Activated CD4-positive, alpha-beta T cell treated with anti-CD3 and anti-CD28 coated beads, Interleukin-2, Interleukin-4, amounts not matched to agents 100 ng/mL and 50 ng/mL, durations not matched to agents 16 hours and 8 hours (primary cell): ENCODE measurements around the gene MRPL16.
"Not testable (repeated sequence)": the region's sequence is repeated elsewhere in the genome, so short reads cannot be mapped to it uniquely, and the experiment has no call there.

ENCODE experiments used
- DNase-seq: peaks from one replicate; pipeline ENCODE4 v3.0.0-alpha.2; 2020; ENCODE audit warnings: low spot score

MRPL16 gene

DNA sequence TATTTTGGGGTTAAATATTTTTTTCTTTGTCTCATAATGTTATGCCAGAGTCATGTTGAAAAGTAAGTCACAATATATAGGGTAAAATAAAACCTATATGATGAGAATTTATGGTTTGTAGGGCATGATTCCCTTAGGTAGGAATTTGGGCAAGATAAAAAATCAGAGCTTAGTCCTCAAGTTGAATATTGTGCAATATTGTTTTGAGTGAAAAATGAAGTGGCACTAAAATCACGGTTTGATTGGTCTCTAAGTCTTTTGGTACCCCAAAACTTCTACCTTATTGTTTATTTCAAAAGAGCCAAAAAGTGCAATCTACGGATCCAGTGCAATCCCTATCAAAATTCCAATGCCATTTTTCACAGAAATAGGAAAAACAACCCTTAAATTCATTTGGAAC lies 1.6 kb upstream of the MRPL16 start:
- no peak for DNase-seq

DNA sequence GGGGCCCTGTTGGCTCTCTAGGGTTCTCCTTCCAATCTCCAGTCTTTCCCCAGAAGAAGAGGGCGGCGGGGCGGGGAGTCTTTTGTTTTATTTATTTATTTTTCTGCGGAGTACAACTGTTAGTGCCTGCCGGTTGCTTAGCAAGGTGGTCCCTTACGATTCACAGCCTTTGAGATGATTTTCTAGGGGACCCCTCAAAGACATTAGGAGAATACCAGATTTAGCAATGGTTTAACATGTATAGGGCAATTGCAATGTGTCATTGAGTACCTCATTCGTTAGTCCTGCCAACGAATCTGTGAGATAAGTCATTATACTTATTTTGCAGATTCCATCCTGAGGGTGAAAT lies 307 bp upstream of the MRPL16 start:
- no peak for DNase-seq

DNA sequence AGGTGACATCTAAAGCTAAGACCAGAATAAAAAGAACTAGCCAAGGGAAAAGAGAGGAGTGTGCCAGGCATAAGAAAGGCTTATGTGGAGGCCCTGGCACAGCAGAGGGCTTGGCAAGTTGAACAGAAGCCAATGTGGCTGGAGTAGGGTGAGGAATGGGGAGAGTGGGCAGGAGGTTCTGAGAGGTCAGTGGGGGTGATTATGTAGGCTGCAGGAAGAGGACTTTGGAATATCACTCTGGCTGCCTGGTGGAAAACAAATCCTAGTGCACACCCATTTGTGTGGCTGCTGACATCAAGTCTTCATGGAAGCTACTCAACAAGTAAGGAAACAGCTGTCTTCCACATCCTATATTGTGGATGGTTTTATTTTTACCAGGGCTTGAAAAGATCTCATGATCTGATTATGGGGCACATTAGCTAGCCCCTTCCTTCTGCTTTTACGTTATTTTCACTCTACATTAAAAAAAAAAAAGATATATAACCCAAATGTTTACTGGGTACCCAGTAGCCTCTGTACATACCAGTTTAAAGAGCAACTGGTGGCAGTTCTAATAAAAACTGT lies 3.4 kb downstream of the MRPL16 start:
- no peak for DNase-seq

DNA sequence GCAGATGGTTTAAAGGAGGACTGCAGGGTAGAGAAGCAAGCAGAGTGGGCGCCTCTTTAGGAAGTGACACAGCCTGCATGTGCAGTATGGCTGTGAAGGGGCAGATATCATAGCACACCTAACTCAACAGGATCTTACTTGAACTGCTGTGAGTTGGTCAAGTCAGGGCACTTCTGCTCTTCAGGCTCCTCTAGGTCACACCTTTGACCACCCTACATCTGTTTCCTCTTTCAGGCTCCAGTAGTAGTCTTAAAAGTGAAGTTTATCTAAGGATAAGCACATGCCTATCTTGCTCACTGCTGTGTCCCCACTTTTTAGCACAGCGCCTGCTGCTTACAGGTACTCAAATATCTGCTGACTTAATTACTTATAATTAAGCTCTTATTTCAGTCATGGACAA lies 6.5 kb downstream of the MRPL16 start:
- no peak for DNase-seq

DNA sequence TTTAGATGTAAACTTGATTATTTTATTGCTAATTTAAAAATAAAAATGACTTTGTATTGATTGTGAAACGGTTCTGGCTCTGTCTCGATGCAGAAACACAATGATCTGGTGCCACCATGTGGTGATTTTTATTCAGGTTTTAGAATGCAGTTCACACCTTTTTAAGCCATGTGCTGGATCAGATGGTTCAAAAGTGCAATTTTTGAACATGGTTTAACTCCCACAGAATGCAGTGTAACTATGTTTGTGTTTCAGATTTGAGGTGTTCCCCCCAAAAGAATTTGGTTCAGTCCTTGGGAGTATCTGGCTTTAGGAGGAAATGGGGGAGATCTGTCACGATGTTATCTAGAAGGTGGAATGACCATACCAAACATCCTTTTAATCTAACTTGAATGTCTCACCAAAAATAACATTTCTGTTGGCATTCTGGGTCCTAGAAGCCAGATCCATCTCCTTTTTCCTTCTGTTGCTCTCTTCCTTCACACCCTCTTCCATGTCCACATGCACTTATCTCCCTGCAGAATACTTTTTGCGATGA lies 7.9 kb downstream of the MRPL16 start:
- DNase-seq: peak; percentile 64

DNA sequence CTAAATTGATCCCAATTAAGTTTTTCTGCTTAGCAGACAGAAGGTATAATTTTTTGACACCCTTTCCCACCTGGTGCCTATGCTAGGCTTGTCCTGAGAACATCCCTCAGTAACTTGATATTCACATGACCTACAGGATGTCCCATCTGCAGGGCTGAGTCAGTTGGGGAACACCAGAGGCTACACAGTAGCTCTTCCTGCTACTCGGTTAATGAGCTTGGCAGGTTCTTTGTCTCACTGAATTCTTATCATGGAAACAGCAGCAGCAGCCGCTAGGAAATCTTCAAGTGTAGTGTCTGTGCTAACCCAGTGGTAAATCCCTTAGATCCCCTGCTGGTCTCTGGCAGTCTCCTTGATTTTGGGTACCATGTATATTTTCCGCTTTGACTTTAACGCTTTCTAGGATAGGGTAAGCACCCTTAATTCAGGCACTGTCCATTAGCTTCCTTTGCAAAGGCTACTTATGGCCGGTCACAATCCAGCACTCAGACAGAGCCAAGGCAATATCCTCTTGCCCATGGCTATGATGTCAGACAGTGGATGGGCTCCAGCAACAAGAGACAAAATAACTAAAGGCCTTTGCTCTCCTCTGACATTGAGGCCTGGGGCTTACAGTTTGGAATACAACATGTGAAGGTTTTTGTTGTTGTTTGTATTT lies 8.5 kb downstream of the MRPL16 start:
- DNase-seq: no peak

DNA sequence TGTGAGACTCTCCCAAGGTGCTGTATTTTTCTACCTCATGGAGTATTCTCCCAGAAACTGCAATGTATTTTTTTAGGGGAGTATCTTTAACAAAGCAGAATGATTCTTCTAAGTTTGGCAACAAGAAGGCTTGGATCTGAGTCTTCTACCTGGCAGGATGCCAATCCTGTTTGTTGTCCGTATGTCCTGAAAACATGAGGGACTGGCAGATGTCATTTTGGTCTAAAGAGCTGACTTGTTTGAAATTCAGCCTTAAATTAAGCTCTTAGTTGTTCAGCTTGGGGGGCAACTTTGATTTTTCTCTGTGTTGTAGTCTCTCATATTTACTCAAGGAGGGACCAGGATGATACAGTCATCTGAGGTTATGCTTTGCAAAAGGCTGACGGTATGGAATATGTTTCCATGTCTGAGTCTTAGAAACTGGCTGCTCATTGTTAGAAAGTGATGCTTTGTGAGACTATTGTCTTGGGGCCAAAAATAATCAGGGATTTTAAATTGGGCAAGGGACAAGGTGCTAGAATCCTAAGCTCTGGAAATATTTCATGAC lies 9.3 kb downstream of the MRPL16 start:
- DNase-seq: no peak

DNA sequence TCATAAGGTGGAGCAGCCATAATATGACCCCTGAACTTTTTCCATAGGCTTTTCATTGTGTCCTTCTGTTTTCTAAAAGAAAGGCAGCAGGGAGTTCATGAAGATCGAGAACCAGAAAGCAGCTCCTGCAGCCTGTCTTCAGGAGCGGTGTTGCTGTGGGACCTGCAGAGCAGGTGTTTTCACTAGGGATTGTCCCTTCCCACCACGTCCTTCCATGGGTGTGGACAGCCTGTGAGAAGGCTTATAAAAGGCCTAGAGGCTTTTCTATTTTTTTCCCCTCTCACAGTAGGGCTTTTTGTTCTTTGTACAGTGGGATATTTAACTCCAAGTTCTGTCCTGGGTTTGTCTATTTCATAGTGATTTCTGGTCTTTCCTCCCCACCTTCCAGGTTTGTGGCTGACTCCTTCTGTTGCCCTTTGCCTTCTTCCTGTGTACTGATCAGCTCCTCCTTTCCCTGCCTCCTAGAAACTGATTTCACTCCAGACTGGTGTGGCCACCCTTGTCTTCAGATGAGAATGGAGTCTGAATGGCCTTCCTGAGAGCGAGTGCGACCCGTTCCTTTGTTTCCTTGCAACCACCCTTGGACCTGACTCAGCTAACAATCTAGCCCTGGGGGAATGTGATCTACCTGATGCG lies 10.1 kb downstream of the MRPL16 start:
- DNase-seq: no peak

DNA sequence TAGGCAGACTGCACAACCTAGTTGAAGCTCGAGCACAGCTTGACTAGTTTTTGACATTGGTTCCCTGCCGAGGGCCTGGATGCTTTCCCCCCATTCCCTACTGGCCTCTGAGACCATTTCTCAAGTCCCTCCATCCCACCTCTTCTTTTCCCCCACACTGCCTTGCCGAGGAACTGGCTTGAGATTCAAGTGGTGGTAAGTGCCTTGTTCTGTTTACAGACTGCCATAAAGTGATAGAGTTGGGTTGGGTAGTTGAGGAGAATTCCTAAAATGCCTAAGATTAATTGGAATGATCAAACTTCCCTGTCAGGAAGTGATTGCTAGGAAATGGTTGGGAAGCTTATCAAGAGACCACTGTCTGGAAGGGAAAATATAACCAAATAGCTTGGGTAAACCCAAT lies 16.2 kb downstream of the MRPL16 start:
- DNase-seq: no peak

DNA sequence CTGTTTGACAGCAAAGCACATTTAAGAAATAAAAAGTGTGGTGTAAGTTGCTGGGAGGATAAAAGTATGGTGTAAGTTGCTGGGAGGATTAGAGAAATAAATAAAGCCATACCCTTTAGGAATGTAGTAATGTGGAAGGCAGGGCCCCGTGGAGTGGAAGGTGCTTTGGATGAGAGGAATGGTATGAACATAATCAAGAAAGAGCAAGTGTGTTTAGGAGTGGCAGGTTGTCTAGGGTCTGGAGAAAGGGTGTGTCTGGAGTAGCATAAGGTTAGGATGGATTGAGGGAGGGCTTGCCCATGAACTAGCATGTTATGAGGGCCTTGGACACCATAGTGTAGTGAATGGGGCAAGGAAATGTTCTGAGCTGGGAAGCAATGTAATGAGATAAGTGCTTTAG lies 18.1 kb downstream of the MRPL16 start:
- no peak for DNase-seq

DNA sequence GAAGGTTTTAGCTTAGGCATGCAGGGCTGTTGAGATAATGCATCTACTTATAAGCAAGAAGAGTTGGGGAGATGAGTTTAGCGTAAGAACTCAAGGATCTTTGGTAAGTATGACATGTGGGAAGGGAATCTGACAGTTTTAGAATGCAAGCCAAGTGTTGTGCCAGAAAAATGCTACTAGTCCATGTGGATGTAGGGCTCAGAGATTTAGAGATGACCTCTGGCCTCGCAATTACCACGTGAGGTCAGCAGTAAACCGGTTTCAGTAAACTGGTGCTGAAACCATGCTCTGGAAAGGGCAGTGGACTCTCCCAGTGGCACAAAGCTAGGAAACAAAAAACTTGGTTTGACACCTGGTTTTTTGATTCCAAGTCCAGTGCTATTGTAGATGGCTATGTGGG lies 18.9 kb downstream of the MRPL16 start:
- DNase-seq: no peak

DNA sequence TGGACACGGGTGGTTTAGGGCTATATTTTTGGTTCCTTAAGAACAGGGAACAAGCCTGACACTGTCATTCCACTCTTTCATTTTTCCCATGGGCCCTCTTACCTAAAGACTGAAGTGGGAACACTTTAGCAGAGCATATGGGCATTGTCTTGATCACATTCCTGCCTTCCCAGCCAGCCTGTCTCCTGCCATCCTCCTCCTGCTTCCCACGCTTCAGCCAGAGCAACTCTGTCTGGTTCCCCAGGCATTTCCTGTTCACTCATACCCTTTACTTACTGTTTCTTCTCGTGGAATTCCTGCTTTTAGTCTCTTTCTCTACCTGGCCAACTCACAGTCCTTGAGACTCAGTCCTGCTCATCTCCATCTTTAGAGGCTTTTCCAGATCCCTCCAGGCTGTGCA lies 22.8 kb downstream of the MRPL16 start:
- DNase-seq: no peak

DNA sequence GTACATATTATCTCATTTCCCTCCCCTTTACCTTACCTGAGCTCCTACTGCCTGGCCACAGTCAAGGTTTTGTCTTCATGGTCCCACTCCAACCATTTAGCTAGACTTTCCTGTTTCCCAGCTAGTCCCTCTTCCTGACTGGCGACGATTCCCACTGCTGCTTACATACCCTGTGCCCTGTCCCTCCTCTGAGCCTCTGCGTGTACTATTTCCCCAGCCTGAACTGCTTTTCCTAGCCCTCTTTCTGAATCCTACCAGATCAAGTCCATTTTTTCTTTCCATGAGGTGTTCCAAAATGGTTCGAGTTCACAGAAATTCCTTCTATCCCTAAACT lies 23.4 kb downstream of the MRPL16 start:
- no peak for DNase-seq

DNA sequence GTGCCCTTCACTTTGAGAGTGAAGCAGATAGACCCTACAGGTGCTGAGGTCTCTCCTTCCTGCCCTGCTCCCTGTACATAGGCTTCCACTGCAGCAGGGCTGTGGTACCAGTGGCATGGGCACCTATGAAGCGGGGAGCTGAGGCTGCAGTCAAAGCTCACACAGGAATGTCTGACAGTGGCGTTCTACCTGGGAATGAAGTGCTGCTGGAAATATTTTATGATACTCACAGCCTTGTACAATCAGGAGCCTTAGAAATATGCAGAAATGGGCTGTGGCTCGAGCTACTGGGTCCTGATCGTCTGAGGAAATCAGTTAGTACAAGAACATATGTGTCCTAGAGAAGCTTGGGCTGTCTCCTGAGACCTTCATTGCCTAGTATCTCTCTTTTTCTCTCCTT lies 24.8 kb downstream of the MRPL16 start:
- DNase-seq: no peak

DNA sequence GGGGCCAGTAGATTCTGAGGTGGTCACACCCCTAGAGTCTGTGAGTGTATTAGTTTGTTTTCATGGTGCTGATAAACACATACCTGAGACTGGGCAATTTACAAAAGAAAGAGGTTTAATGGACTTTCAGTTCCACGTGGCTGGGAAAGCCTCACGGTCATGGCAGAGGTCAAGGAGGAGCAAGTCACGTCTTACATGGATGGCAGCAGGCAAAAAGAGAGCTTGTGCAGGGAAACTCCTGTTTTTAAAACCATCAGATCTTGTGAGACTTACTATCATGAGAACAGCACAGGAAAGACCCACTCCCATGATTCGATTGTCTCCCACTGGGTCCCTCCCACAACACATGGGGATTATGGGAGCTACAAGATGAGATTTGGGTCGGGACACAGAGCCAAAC lies 26.1 kb downstream of the MRPL16 start:
- DNase-seq: not testable (repeated sequence)

DNA sequence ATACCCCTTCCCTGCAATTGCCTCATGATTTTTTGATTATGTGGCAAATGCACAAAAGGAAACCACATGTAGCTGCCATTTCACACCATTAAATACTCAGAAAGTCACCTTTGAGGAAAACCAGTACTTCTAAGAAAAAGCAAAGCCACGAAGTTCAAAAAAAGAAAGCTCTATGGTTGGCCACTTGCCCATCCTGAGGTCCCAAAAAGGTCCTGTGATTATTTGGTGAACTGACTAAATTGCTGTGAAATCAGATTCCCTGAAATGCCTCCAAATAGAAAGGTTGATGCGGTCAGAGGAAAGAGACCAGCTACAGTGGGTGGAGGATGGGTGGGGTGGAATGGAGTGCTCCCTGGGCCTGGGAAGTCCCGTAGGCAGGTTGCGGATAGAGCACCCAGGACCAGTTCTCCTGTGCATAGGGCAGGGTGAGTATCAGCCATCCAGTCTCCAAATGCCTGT lies 26.9 kb downstream of the MRPL16 start:
- DNase-seq: peak; percentile 53

DNA sequence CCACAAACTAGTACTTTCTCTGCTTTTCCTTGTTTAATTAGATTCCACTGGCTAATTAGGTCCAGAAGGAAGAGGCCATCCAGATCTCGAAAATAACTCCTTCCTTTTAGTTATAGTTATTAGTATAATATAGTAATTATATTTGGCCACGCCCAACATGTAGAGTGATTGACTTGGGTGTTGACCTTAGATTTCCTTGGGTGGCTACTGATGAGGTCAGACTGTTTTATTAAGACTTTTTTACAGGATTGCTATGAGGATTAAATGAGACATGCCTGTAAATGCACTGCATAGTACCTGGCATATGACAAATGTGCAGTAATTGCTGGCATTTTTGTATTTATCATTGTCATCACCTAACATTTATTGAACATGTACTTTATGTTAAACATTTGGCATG lies 28.5 kb downstream of the MRPL16 start:
- DNase-seq: no peak

DNA sequence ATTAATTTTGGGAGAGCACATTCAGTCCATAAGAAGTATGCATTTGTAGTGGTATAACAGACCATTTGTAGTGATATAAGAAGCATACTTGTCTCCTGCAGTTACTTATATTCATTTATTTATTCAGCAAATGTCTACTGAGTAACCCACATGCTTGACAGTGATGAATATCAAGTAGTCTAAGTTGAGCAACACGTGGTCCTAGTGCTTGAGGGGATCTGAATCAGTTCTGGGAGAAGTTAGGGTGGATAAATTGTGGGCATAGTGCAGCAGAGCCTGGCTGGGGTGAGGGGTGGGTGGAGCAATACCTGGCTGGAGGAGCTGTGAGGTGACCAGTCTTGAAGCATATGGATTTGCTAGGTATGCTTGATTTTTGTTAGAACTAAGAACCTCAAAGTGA lies 31.1 kb downstream of the MRPL16 start:
- no peak for DNase-seq

DNA sequence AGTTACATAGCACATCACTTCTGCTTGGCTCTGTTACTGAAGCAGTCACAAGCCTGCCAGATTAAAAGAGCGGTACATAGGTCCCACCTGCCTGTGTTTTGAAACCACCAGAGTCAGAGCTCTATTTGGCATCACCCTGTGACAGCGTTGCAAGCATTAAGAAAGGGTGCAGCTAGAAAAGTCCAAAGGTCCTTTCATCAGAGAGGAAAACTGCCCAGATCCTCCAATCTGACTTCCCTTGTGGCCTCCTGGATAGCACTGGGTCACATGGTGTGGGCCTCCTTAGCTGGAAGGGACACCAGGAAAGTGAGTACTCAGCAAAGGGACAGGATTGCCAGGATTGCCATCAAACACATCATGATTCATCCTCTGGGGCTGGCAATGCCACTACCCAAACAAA lies 32.5 kb downstream of the MRPL16 start:
- no peak for DNase-seq

DNA sequence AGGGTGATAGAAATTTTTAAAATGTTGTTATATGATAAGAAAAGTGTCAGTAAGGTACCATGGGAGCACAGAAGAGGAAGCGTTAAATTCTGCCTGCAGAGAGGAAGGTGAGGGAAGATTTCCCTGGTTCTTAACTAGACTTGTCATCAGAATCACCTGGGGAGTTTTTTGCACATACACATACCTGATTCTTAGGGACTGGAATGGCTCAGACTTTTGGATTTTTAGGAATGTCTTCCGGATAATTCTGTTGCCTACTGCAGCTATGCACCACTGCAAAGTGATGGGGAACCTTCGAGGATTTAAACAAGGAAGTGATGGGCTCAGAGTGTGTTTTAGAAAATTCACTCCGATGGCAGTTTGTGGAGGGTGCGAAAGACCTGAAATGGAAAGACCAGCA lies 33.5 kb downstream of the MRPL16 start:
- DNase-seq: no peak

DNA sequence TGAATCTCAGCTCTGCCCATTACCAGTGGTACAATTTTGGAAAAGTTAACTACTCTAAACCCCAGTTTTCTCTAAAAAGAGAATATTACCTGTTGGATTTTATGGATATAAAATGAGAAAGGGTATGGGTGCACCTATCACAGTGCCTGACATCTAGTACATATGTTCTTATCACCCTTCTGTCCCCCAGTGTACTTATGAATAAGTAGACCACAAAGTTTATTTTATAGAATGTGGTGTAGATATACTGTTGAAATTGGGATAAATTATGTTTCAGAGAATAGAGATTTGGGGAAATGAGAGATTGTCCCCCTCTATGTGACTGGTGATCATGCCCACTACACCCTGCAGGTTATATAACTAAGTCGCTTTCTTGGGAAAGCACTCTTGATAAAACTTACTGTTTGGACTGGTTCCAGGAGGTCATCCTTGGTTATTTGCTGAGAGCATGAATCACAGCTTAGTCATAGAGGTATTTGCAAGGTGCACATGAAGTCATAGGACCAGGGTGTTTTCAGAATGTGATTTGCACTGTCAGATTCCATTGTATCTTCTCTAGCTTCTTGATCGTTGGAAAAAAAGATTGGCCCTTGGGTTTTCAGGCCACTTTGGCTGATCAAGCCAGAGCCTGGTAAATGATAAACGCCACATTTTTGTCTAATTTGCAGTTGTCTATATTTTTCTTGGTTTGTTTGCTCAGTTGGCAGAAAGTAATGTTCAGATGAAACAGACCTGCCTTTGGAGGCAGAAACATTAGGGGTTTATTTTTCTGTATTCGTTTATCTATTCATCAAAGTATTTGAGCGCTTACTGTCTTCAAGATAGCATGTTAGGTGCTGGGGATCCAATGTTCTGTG lies 34.1 kb downstream of the MRPL16 start:
- DNase-seq: peak; percentile 54

DNA sequence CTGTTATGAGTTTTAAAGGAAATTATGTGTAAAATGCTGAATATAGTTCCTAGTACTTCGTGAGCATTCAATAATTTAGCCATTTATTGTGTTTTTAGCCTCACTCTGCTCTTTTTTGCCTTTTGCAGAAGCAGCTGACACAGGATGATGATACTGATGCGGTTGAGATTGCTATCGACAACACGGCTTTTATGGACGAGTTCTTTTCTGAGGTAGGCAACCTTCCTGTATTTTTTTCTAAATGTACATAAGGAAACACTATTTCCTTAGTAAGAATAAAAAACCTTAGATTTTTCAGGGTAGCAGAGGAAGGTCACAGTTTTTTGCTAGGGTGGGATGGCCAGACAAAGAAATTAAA lies 37.5 kb downstream of the MRPL16 start:
- DNase-seq: no peak

DNA sequence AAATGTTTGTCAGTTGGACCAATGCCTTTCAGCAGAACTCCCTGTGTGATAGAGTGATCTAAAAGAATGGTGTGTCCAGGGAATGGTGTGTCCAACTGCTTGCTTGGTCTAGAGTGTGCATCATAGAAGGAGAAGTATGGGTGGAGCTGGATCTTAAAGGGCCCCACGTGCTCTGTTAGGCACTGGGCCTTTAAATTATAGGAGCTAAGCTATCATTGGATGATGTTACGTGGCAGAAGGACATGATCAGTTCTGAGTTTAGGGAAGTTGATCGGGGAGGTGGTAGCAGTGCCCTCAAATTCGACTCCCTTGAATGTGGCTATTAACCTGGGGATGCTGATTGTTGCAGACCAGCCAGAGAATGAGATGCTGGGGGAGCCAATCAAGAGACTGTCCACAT lies 39.0 kb downstream of the MRPL16 start:
- no peak for DNase-seq
